LHCN-M2 (cell line): Measurements from ENCODE around the gene TPRG1L. TPM values are rescaled to one million over a fixed set of nuclear protein-coding genes. Genes with fewer than 3 reads are reported as not detected.

ENCODE experiments used
- DNase-seq: peaks from one replicate; pipeline ENCODE4 v3.0.0-alpha.2; 2012; ENCODE audit warnings: low read depth
- total RNA-seq: library from RNA; depleted of rRNA; stranded (reverse); fragments of >200 nt; gene quantifications from 2 replicates; pipeline ENCODE4 v1.2.3, GENCODE V29; 2014

TPRG1L gene
- total RNA-seq, 1 experiment from 2014 or later: 19.6 TPM

DNA sequence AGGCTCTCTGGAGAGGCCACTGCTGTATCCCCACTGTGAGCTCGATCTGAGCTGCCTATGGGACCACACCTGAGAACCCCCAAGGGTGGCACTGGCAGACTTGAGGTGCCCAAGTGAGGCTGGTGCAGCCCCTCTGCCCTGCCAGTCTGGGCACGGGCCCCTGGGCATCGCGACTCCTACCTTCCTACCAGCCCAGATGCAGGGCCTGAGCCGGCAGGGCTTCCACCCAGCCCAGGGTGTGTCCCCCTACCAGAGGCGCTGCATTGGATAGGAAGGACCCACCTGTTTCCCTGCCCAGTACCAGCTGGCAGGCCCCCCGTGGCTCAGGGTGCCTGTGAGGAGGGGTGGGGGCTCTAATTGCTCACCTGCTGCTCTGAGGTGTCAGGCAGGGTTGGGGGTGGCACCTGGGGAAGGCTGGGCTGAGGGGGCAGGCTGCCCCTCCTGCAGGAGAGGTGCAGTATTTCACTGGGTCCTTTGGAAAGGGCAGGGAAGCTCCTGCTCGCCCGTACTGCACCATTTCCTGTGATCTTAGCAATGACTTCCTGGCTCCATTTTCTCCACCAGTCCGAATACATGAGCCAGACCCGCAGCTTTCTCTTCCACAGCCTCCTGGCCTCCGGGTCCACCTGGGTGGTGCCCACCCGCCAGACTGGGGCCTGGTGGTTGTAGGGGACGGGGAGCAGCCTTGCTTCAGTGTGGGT, 39.3 kb downstream of the TPRG1L start:
- no peak for DNase-seq

DNA sequence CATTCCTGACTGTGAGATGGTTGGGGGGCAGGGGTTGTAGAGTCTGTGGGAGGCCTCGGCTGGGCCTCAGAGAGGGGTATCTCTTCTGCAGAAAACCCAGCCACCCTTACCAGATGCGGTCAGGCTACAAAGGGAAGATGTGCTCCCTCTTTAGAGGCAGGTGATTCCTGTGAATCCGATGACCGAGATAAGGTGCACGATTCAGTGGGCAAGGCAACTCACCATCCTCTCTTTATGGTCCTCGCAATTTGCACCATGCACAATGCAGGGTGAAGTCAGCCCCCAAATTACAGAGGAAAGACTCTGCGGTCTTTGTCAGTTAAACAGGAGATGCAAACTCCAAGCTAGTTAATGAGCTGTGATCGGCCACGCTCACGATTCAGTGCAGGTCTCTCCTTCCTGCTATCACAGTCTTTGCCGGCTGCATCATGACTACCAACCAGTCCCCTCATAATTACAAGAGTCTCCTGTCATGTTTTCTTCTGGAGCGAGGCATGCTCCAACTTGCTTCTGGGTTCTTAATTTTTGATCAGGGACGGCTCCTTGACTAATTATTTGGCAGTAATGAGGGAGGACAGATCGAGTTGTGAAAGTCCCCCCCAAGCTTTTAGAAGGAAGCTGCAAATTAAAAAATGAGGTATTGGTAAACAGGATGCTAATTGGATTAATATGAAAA, 40.0 kb downstream of the TPRG1L start:
- no peak for DNase-seq

DNA sequence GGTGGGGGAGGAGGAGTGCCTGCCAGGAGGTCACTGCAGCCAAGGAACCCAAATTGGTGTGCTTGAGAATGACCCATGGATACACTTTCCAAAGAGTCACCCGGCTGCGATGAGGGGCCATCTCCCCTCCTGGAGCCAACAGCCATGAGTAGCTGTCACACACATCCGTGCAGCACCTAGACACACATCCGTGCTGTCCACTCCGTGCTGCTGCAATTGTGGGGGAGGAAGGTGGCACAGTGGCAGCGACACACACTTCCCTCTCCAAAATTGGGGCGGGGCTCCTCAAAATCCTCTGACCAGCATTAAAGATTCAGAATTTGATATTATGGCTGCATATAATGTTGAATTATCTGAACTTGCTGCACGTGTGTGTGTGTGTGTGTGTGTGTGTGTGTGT, 43.3 kb downstream of the TPRG1L start:
- no peak for DNase-seq

DNA sequence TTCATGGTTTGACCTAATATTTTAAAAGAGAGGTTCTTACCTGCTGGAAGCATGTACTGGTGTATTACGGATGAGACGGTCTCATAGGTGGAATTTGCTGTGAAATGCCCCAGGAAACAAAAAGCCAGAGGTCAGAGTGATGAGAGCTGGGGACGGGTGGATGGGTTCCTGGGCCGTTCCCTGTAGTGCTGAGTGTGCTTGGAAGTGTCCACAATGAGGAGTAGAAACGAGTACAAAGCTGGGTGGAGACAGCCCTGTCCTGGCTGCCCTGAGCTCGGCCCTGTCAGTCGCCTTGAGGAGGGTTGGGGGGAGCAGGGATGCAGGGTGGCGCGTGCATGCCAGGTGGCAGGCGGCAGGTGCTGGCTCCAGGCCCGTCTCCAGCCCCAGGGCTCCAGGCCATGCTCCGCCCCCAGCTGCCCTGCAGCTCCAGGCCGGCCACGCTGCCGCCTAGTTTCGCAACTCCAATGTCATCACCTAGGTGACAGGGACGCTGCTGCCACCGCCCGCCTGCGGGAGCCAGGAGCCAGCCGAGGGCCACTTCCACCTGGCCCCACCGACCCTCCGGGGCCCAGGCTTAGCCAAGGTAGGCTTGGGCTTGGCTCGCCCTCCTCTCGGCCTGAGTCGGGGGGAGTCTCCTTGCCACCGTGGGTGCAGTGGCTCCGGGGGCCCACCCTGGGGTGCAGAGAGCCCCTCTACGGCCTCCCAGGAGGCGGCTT, 43.9 kb downstream of the TPRG1L start:
- DNase-seq: peak; percentile 24

DNA sequence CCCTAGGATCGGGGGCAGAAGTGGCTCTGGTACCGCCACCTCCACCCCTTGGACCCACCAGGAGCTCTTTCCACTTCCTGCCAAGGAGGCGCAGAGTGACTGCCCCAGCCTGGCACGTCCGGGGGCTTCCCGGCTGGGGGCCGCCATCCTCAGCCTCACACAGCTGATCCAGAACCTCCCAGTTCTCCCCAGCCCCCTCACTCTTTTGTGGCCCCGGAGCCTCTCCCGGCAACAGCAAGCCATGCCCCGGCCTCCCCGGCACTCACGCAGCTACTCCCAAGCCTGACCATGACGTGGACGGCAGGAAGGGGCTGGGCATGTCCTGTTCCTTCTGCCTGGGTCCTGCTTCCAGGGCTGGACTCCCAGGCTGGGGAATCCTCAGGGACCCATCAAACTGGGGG, 44.6 kb downstream of the TPRG1L start:
- no peak for DNase-seq

DNA sequence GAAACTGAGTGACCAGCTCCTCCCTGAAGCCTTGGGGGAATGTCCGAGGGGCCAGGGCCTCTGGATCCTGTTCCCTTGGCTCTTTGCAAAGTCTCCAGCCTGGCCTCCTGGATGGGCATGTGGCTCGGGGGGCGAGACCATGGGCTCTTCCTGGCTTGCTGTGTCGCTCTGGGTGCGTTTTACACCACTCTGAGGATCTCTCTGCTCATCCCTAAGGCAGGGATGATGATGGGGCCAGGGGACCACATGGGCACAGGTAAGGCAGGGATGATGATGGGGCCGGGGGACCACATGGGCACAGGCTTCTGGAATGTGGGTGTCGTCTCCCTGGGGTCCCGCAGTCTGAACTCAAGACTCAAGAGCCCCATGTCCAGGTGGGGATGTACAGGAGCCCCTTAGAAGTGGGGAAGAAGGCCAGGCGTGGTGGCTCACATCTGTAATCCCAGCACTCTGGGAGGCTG, 45.2 kb downstream of the TPRG1L start:
- no peak for DNase-seq

DNA sequence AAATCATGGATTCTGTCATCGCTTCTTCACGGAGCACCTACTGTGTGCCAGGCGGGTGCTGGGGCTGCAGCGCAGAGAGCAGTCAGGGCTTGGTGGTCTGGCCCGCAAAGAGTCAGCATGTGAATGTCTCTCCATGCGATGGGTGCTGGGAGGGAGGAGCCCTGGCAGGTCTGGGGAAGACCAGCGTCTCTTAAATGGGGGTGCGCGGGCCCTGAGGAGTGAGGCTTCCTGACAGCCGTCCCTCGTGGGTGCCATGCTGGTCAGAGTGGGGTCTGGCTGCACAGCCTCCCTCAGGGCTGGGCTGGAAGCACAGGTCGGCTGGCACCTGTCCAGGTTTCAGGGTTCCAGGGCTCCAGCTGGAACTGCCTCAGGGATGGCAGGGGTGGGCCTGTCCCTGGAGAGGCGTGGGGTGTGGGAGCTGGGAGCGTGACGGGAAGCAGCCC, 46.0 kb downstream of the TPRG1L start:
- DNase-seq: no peak

DNA sequence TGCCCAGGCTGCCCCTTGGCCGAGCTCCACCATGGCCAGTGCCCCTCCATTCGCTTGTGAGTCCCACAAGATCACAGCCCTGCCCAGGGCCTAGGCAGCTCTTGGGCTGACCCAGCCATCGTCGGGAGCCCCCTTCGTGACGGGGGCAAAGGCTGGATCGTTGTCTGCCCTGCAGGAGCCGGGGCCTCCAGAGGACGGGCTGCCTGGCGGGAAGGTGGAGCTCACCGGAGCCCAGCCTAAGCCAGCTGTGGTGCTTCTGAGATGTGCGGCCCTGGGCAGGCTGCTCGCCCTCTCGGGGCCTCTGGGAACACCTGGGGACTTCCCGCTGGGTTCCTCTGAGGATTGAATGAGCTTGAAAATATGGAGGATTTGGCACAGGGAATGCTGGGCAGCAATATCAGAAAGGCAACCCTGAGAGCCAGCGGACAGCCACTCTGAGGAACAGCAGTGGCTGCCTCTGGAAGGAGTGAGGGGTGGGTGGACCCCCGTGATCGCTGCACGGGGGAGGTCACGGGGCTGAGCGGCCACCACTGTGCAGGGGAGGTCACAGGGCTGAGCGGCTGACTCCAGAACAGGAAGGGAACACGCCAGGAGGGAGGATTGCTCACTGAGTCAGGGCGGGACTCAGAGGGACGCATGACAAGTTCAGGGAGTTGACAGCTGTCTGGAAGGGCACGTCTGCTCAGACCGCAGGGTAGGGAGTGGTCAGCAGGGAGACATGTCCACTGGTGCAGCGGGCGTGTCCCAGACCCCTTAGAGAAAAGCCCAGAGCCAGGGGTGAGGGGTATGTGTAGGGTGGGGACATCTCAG, 46.8 kb downstream of the TPRG1L start:
- peak; percentile 64 for DNase-seq

DNA sequence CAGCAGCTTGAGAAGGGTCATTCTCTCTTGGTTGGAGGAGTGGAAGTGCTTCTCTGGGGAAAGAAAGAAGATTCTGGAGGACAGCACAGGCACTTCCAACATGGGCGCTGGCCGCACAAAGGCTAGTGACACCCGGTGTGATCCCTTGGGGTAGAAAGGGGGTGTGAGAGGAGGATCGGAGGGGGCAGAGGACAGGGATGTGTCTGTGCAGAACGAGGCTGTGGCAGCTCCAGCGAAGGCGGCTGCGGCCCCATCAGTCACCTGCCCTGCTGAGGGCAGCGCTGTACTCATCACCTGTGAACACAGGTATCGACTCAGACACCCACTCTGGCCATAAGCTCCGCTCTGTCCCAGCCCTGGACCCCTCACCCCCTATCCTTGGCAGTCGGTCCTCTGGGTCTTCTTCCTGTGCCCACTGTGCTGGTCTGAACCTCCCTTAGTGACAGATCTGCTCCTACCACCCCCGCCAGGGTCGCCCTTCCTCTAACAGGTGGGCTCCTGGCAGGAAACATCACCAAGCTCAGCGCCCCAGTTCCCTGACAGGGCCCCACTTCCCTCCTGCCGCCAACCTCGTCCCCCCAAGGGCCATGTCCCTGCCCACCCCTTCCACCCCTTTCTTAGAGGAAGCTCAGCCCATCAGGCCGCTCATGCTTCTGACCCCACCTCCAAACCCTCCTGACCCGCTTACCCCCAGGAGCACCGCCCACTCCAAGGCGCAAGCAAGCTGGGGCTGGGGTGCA, 47.6 kb downstream of the TPRG1L start:
- DNase-seq: no peak

DNA sequence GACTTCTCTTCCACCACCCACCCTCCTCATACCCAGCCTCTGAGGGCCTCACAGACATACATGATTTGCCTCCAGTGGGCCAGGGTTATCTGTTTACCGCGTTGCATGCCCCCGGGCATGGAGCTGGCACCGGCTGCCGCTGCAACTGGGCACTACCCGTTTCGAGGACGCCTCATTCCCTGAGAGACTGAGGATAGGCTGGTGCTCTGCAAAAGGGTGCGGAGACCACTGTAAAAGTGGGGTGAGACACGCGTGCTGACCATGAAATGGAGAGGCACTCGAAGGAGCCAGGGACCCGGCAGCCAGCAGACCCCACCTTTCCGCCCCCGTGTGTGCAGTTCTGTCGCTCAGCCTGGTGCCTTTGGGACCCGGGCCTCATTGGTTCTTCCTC, 48.2 kb downstream of the TPRG1L start:
- no peak for DNase-seq

DNA sequence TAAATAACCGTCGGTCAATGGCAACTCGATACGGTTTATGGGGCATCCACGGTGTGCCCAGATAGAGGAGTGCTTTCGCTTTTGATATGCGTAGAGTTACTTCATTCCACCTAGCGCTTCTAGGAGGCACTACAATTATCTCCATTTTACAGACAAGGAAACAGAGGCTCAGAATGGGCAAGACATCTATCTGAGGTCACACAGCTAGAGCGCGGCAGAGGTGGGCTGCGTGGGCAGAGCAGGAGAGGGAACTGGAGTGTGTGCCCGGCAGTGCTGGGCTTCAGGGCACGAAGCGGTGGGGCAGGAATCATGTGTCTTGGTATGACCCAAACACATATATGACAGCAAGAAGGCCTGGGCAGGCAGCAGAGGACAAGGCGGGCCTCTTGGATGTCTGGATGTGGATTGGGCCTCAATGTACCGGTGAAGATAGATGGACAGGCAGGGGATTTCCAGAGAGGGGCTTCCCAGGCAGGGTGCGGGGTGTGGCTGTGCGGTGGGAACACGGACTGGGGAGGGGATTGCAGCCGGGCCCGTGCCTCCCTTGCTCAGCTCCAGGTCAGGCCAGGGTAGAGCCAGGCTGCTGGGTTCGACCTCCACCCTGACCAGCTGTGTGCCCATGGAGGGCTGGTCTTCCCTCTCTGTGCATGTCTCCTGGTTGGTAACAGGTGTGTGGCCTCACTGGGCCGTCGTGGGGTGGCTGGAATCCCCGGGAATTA, 48.7 kb downstream of the TPRG1L start:
- DNase-seq: no peak

DNA sequence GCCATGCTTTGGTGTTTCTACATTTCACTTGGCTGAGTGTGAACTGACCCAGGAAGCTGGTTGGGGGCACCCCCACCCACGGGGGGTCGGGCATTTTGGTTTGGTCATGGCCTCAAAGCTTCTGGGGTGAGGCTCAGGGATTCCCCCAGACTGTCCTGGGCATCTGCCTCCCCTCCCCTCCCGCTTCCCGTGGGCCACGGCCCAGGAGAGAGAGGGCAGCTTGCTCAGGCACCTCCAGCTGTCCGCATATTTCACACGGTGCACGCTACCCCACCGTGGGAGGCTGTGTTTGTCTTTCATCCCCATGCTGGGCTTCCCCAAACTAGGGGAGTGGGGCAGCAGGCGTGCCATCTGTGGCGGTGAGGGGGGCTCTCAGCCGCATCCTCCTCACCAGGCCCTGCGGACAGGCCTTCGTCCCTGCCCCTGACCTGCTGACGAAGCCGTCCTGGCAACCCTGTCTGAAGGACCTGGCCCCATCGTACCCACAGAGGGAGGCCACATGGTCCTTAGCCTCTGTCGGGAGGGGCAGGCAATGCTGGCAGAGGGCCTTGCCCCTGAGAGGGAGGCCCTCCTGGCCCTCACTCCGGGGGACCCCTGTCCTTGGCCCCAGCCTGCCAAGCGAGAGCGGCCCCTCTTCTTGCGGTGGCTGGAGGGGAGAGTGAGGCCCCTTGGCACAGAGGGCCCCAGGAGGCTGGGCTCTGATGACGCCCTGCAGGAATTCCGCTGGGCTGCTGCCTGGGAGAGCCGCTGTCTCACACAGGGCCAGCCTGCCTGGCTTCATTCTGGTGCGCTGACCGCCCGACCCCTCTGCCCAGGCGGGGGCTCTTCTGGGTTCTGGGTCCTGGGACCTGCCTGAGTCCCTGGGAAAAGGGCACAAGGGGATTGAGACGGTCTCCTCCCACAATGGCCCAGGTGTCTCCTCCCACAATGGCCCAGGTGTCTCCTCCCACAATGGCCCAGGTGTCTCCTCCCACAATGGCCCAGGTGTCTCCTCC, 49.6 kb downstream of the TPRG1L start:
- peak; percentile 47 for DNase-seq

DNA sequence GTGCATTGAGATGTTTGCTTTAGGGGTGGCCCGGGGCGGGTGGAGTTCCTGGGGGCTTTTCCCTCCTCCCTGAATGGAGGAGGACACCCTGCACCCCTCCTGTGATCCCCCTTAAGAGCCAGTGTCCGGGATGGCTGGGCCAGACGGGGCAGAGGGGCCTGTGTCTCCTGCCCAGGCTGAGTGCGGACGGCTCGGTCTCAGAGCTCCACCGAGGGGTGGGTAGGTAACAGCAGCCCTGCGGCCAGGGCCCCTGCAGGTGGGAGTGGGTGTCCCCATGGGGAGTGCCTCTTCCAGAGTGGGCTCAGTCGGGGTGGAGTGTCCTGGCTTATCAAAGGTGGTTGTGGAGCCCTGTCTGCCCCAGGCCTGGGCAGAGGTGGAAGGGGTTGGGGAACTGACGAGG, 50.6 kb downstream of the TPRG1L start:
- no peak for DNase-seq

DNA sequence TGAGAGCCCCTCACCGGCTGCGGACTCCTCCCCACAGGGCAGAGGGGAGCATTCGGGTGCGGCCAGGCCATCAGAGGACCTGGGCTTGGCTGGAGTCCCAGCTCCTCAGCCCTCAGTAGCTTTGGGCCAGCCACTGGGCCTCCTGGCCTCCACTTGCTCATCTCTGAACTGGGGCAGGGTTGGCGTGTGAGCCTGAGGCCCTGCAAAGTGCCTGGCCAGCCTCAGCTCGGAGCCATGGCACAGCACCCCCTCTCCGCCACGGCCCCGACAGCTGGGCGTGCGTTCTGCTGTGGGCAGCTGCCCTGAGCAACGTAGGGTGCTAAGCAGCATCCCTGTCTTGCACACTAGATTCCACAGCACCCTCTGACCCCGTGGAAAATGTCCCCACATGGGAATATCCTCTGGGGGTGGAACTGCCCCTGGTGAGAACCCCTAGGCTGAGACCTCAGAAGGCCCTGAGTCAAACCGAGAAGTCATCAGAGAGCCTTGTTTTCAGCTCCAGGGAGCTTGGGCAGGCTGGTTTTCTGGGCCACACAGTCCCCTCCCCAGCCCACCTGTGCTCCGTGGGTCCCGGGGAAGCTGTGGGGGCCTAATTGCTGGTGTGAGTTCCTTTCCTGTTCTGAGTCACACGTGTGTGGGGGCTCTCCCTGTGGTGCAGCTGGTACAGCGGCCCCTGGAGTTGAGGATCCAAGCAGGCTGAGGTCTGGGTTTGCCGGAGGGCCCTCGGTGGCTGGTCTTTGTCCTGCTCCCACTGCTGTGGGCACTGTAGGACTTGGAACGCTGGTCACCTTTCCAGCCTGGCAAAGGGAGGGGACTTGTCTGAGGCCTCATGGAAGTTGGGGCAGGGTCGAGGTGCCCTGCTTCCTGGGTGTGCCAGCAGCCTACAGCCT, 52.0 kb downstream of the TPRG1L start:
- DNase-seq: no peak

DNA sequence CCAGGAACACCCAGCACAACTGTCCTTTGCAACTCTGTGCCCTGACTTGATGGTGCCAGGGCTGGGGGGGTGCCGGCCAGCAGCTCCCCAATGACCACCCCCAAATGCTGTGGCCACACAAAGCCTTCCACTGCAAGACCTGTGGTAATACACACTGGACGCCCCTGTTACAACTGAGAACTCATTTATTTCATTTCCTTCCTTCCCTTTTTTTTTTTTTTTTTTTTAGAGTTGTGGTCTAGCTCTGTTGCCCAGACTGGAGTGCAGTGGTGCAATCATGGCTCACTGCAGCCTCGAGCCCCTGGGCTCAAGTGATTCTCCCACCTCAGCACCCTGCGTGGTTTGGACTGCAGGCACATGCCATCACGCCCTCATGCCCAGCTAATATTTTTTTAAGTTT, 52.7 kb downstream of the TPRG1L start:
- no peak for DNase-seq

DNA sequence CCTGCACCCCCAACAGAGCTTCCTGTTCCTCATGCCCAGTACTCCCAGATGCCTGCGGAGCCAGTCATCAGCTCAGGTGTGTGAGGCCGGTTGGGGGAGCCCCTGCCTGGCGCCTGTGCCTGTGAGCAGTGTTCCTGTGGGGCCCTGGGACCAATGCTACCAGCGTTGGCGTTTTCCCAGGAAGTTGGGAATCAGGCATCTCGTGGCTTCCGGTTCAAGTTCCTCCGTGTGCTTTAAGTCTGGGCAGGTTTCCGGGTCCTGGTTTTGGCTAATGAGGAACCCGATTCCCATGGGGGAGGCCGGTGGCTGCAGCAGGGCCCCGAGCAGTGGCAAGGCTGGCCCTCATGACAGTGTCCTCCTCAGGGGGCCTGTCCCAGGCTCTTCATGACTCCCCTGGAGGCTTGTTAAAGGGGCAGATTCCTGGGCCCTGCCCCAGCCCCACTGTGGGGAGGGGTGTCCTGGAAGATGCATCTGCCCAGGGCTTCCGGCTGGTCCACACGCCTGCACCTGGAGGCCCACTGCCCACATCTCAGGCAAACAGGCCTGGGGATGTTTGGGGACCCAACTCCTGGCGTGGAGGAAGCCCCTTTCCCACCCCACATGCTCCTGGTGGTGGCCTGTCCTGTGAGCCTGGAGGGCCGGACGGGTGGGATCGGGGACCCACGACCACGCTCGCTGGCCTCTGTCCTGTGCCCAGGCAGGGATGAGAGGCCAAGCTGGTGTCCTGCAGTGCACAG, 53.7 kb downstream of the TPRG1L start:
- DNase-seq: no peak

DNA sequence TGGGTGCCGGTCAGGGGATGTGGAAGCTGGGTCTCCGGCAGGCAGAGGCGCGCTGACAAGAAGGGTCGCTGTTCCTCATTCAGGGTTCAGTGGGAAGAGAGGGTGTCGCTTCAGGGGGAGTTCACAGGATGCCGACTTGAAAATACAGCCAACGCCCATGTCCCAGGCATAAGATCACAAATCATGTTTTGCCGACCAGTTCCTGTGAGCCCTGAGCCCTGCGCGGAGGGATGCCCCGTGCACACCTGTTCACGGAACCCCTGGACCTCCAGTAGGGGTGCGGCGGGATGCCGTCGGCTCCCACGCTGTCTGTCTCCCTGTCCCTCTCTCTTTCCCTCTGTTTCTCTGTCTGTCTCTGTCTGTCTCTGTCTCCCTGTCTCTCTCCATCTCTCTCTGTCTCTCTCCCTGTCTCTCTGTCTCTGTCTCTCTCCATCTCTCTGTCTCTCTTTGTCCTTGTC, 54.3 kb downstream of the TPRG1L start:
- DNase-seq: no peak
